KMS-11 (cell line): Measurements from ENCODE around the gene ADGRB3.

Source experiments
- H2AFZ ChIP-seq: fragments of 200-600 bp; sonication (generic); 2 replicates; pipeline ENCODE4 v1.6.1; 2016; ENCODE audit warnings: antibody characterized with exemption, mixed run types, low read depth
- H3K27ac ChIP-seq: fragments of 200-600 bp; sonication (generic); 2 replicates; pipeline ENCODE4 v1.6.1; 2016; ENCODE audit warnings: mild to moderate bottlenecking, mixed run types
- H3K27me3 ChIP-seq: fragments of 200-600 bp; sonication (generic); 2 replicates; pipeline ENCODE4 v1.6.1; 2017; ENCODE audit warnings: mild to moderate bottlenecking, low read depth, mixed run types, moderate library complexity; ENCODE audit not compliant: insufficient read depth
- H3K36me3 ChIP-seq: fragments of 200-600 bp; sonication (generic); 2 replicates; pipeline ENCODE4 v1.6.1; 2017; ENCODE audit warnings: mild to moderate bottlenecking, mixed run types; ENCODE audit not compliant: insufficient read depth
- H3K4me1 ChIP-seq: fragments of 200-600 bp; sonication (generic); 2 replicates; pipeline ENCODE4 v1.6.1; 2016; ENCODE audit warnings: mild to moderate bottlenecking, low read depth, mixed run types; ENCODE audit not compliant: poor library complexity, severe bottlenecking
- H3K4me2 ChIP-seq: fragments of 200-600 bp; sonication (generic); 2 replicates; pipeline ENCODE4 v1.7.0; 2016; ENCODE audit warnings: mild to moderate bottlenecking, mixed run types
- H3K4me3 ChIP-seq: fragments of 200-600 bp; sonication (generic); IDR thresholded peaks from 2 replicates; pipeline ENCODE4 v1.6.1; 2017; ENCODE audit warnings: low read depth, low read length, mixed read lengths; ENCODE audit not compliant: insufficient read depth
- H3K79me2 ChIP-seq: fragments of 200-600 bp; sonication (generic); 2 replicates; pipeline ENCODE4 v1.6.1; 2016; ENCODE audit warnings: low read depth, mixed run types; ENCODE audit not compliant: insufficient read depth
- H3K9ac ChIP-seq: fragments of 200-600 bp; sonication (generic); 2 replicates; pipeline ENCODE4 v1.6.1; 2016; ENCODE audit warnings: mild to moderate bottlenecking, mixed run types
- H4K20me1 ChIP-seq: fragments of 200-600 bp; sonication (generic); 2 replicates; pipeline ENCODE4 v1.6.1; 2016; ENCODE audit warnings: mild to moderate bottlenecking, mixed run types; ENCODE audit not compliant: insufficient read depth
- TF ChIP-seq, protein P1 (sequence below): fragments of 200-600 bp; sonication (generic); conservative IDR thresholded peaks from 2 replicates; pipeline ENCODE4 v1.6.1; 2017; ENCODE audit warnings: low read depth, mild to moderate bottlenecking, antibody characterized with exemption, low read length, moderate library complexity, mixed read lengths

Gene ADGRB3

DNA sequence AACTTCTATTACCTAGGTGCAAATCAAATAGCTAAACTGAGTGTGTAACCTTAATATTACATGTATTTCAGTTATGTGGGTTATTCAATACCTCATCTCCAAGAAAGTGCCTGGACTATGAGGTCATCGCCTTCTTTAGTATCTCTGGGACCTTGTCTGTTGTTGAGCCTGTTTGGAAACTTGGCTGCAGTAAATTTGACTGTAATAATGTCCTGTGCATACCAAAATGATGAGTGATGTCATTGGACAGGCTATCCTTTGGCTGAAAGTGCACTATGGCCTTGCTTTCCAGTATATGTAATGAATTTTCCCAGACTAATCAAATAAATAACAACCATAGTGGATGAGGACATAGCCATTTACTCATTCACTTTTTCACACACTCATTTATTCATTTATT is 455.1 kb downstream of the ADGRB3 start:
- no peak overlapping the region for H3K4me3 ChIP-seq
- H3K4me2 ChIP-seq = no peak overlapping the region
- no peaks in the 10 kb centered on the region for H3K79me2 ChIP-seq
- H3K27ac ChIP-seq = no peak overlapping the region
- no peaks in the 10 kb centered on the region for H3K27me3 ChIP-seq
- TF ChIP-seq, protein P1, sequence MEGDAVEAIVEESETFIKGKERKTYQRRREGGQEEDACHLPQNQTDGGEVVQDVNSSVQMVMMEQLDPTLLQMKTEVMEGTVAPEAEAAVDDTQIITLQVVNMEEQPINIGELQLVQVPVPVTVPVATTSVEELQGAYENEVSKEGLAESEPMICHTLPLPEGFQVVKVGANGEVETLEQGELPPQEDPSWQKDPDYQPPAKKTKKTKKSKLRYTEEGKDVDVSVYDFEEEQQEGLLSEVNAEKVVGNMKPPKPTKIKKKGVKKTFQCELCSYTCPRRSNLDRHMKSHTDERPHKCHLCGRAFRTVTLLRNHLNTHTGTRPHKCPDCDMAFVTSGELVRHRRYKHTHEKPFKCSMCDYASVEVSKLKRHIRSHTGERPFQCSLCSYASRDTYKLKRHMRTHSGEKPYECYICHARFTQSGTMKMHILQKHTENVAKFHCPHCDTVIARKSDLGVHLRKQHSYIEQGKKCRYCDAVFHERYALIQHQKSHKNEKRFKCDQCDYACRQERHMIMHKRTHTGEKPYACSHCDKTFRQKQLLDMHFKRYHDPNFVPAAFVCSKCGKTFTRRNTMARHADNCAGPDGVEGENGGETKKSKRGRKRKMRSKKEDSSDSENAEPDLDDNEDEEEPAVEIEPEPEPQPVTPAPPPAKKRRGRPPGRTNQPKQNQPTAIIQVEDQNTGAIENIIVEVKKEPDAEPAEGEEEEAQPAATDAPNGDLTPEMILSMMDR = no peak
- no peak overlapping the region for H3K9ac ChIP-seq
- H4K20me1 ChIP-seq = no peaks in the 10 kb centered on the region
- no peaks in the 10 kb centered on the region for H3K36me3 ChIP-seq
- H2AFZ ChIP-seq = no peak overlapping the region
- H3K4me1 ChIP-seq = no peaks in the 10 kb centered on the region

GRCh38 chr6:69096681-69097080 is 461.6 kb downstream of the ADGRB3 start:
- TF ChIP-seq, protein P1 = no peak
- H2AFZ ChIP-seq = no peak overlapping the region
- no peaks in the 10 kb centered on the region for H3K36me3 ChIP-seq
- H3K4me3 ChIP-seq = no peak overlapping the region
- no peaks in the 10 kb centered on the region for H3K4me1 ChIP-seq
- H3K27ac ChIP-seq = no peak overlapping the region
- no peaks in the 10 kb centered on the region for H3K79me2 ChIP-seq
- H3K4me2 ChIP-seq = no peak overlapping the region
- H3K27me3 ChIP-seq = no peaks in the 10 kb centered on the region
- no peak overlapping the region for H3K9ac ChIP-seq
- H4K20me1 ChIP-seq = no peaks in the 10 kb centered on the region

- no peaks in the 10 kb centered on the region for H3K4me1 ChIP-seq
- no peak overlapping the region for H3K4me3 ChIP-seq
- TF ChIP-seq, protein P1 = no peak
- H3K27me3 ChIP-seq = no peaks in the 10 kb centered on the region
- H3K9ac ChIP-seq = no peak overlapping the region
- no peaks in the 10 kb centered on the region for H4K20me1 ChIP-seq
- H3K27ac ChIP-seq = no peak overlapping the region
- no peaks in the 10 kb centered on the region for H3K36me3 ChIP-seq
- H2AFZ ChIP-seq = no peak overlapping the region
- no peaks in the 10 kb centered on the region for H3K79me2 ChIP-seq
- no peak overlapping the region for H3K4me2 ChIP-seq
These were observed 462.9 kb downstream of the ADGRB3 start for GRCh38 chr6:69097948-69098347.

DNA sequence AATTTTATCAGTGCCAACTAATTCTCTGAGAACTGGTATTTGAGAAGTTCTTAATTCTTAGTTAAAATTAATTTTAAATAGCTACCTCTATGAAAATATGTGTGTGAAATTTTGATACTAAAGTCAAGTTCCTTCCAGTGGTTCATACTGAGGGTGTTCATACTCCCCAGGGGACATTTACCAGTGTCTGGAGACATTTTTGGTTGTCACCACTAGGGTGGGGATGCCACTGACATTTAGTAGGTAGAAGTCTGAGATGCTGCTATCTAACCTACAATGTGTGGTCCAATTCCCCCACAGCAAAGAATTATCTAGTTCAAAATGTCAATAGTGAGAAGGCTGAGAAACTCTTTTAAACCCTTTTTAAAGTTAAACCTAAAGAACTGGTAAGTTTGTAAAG is 463.8 kb downstream of the ADGRB3 start:
- H3K36me3 ChIP-seq = no peaks in the 10 kb centered on the region

More for the DNA sequence above, 463.8 kb downstream of the ADGRB3 start:
- Histone ChIP-seq H3K79me2 (no peaks in the 10 kb centered on the region), H4K20me1 (no peaks in the 10 kb centered on the region), H3K4me3 (no peak overlapping the region), H3K9ac (no peak overlapping the region), H2AFZ (no peak overlapping the region), H3K4me1 (no peaks in the 10 kb centered on the region), H3K4me2 (no peak overlapping the region), H3K27me3 (no peaks in the 10 kb centered on the region), H3K27ac (no peak overlapping the region)
- TF ChIP-seq, protein P1 = no peak
